Measurements from ENCODE around the gene CACNA2D1. TPM values are rescaled to one million over a fixed set of nuclear protein-coding genes. Genes with fewer than 3 reads are reported as not detected.
"Not testable (repeated sequence)": the region's sequence is repeated elsewhere in the genome, so short reads cannot be mapped to it uniquely, and the experiment has no call there.

The CACNA2D1 gene
- total RNA-seq, 1 donor = 0.10 TPM

DNA sequence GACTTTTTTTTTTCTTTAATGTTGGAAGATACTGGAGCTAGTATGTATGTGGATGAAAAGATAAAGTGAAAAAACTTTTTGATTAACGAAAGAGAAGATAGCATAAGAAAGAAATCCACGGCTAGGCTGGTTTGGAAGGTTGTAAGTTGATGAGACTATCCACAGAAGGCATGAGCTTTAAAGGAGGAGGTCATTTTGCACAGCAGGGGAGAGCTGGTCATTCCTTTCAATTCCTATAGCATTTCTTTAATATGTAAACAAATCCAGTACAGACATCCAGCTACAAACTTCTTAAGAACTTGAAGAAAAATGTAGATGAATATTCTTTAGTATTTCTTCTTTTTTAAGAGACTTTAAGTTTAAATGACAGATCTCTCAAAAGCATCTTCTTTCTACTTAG is 281.3 kb downstream of the CACNA2D1 start:
- Histone ChIP-seq H3K27me3 (ENCODE audit: insufficient read depth, low read length) (no peaks in the 10 kb centered on the region), H3K9me3 (ENCODE audit: low read depth, low read length) (peaks cover 5% of the 10 kb centered on the region), H3K4me1 (ENCODE audit: insufficient read depth, low read length) (no peaks in the 10 kb centered on the region)

DNA sequence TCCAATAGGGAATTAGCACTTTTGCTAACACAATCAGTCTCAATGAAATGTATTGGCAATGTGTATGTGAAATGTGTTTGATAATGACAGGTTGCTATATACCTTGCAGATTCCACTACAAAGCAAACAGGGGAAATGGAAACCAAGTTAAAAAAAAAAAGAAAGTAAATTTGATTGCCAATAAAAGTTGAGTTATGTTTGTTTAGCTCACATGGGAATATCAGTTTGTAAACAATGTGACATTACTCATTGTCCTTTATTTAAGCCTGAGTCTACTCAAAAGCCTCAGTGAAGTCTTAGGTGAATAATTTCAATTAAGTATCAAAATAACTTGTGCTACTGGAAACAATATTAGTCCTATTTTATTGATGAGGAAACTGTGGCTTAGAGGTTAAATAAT is 285.2 kb downstream of the CACNA2D1 start:
- peaks cover 5% of the 10 kb centered on the region for H3K9me3 ChIP-seq (ENCODE audit: low read depth, low read length)
- no peaks in the 10 kb centered on the region for H3K4me1 ChIP-seq (ENCODE audit: insufficient read depth, low read length)
- H3K4me3 ChIP-seq (ENCODE audit: low read length) = no peak overlapping the region
- no peaks in the 10 kb centered on the region for H3K27me3 ChIP-seq (ENCODE audit: insufficient read depth, low read length)

More for the DNA sequence above, 281.3 kb downstream of the CACNA2D1 start:
- H3K4me3 ChIP-seq (ENCODE audit: low read length) = no peak overlapping the region

DNA sequence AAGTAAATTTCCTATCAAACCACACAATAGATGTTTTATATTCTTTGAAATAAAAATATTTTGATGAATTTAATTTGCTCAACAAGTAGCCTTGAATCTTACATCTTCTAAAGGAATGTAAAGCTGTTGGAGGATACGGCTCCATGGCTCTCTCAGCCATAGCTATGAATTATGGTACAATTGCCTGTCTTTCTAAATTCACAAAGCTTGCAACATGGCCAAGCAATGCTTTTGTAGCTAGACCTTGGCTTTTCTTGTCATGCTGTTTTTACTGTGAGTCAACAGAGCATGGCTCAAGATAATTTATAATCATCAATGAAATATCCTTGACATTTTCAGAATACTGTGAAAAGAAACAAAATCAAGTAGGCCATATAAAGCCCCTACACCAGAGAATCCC is 286.7 kb downstream of the CACNA2D1 start:
- Histone ChIP-seq H3K4me3 (ENCODE audit: low read length) (no peak overlapping the region), H3K9me3 (ENCODE audit: low read depth, low read length) (peaks cover 5% of the 10 kb centered on the region), H3K27me3 (ENCODE audit: insufficient read depth, low read length) (no peaks in the 10 kb centered on the region), H3K4me1 (ENCODE audit: insufficient read depth, low read length) (no peaks in the 10 kb centered on the region)

DNA sequence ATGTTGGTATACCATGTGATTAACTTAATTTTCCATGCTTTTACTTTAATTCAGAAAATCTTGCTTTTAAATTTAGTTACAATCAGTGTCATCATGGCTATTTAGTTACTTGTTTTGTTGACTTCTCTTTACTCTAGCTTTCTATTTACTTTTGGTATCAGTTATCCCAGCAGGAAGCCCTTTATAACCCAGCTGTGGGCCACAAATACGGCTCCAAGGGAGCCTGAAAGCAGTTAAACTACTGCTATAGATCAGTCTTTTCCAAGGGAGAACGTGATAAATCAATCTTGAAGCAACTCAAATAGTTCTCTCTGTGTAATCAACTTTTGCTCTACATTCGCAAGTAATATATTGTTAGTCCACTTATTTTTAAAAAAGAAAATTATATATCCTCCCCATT is 287.4 kb downstream of the CACNA2D1 start:
- Histone ChIP-seq H3K4me3 (ENCODE audit: low read length) (no peak overlapping the region), H3K9me3 (ENCODE audit: low read depth, low read length) (no peaks in the 10 kb centered on the region), H3K4me1 (ENCODE audit: insufficient read depth, low read length) (no peaks in the 10 kb centered on the region), H3K27me3 (ENCODE audit: insufficient read depth, low read length) (no peaks in the 10 kb centered on the region)

DNA sequence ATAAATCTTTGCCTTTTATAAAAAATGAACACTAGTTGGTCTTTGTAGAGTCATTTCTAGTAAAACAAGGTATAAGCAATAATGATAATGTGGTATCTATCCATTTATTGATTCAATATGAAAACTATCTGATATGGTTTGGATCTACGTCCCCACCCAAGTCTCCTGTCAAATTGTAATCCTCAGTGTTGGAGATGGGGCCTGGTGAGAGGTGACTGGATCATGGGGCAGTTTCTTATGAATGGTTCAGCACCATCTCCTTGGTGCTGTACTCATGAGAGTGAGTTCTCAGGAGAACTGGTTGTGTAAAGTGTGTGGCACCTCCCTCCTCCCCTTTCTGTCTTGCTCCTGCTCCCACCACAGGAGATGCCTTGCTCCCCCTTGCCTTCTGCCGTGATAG is 288.8 kb downstream of the CACNA2D1 start:
- Histone ChIP-seq H3K4me1 (ENCODE audit: insufficient read depth, low read length) (no peaks in the 10 kb centered on the region), H3K9me3 (ENCODE audit: low read depth, low read length) (no peaks in the 10 kb centered on the region), H3K4me3 (ENCODE audit: low read length) (no peak overlapping the region), H3K27me3 (ENCODE audit: insufficient read depth, low read length) (no peaks in the 10 kb centered on the region)

DNA sequence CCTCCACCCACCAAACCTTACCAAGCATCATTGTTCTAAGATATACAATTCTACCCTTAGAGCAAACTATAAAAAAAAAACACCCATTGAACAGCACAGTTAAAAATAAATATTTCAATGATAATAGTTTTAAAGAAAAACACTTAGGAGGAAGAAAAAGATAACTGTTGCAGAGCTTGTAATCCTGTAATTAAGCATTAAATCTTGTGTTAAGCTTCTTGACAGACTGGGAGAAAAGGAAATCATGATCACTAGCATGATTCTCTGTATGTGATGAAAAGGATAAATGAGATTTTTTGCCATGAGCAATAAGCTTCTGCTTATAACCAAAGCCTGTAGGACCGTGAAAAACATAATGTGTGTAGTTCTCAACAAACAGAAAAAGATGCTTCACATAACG is 289.8 kb downstream of the CACNA2D1 start:
- Histone ChIP-seq H3K27me3 (ENCODE audit: insufficient read depth, low read length) (no peaks in the 10 kb centered on the region), H3K4me1 (ENCODE audit: insufficient read depth, low read length) (no peaks in the 10 kb centered on the region), H3K4me3 (ENCODE audit: low read length) (no peak overlapping the region), H3K9me3 (ENCODE audit: low read depth, low read length) (no peaks in the 10 kb centered on the region)

DNA sequence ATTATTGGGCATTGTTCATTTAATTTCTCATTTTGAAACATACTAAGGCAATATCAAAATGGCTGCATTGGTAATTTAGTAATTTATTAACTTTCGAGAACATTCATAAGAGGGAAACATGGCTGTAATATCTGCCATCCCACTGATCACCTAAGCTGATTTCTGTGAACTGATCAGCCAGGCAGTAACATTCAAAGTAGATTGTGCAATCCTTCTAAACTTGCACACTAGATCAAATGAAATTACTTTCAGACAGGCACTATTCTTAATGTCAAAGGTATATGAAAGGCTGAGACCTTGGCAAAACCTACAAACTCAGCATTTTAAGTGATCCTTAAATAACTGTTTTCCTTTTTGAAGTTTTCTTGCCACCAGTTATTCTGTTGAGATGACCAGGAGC is 290.7 kb downstream of the CACNA2D1 start:
- H3K9me3 ChIP-seq (ENCODE audit: low read depth, low read length) = no peaks in the 10 kb centered on the region
- no peaks in the 10 kb centered on the region for H3K27me3 ChIP-seq (ENCODE audit: insufficient read depth, low read length)
- H3K4me3 ChIP-seq (ENCODE audit: low read length) = no peak overlapping the region
- no peaks in the 10 kb centered on the region for H3K4me1 ChIP-seq (ENCODE audit: insufficient read depth, low read length)

DNA sequence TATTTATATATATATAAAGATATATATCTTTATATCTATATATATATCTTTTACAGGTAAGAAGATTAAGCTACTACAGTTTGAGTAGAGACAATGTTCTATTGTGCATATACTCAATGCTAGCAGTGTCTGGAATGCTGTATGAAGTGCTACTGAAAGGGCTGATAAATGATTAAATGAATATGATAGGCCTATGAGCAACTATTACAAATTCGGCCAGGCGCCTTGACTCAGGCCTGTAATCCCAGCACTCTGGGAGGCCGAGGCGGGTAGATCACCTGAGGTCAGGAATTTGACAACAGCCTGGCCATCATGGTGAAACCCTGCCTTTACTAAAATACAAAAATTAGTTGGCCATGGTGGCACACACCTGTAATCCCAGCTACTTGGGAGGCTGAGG is 297.1 kb downstream of the CACNA2D1 start:
- Histone ChIP-seq H3K9me3 (ENCODE audit: low read depth, low read length) (no peaks in the 10 kb centered on the region), H3K4me3 (ENCODE audit: low read length) (no peak overlapping the region), H3K4me1 (ENCODE audit: insufficient read depth, low read length) (no peaks in the 10 kb centered on the region), H3K27me3 (ENCODE audit: insufficient read depth, low read length) (no peaks in the 10 kb centered on the region)

DNA sequence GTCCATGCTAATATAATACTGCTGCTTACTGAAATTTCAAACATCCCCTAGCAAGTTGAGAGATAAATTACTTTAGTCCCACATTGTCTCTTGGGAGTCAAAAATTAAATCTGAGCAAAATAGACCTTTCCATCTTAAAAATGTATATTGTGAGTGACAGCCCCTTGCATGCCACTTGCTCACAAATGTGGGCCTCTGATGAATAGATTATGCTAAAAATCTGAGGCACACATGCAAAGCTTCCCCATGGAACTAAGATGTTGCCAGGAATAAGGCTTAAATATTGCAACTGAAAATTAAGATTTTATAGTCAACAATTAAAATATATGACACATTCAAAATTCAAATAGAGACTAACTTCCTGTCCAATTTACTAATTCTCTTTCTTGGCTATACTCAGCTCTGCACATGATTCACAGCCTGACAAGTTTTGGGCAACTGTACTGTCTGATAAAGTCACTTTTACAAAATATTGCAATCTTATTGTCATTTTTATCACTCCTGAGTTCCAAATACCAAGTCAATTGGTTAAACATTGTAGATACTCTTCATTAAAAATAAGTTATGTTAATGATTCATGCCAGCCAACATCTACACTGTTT is 301.2 kb downstream of the CACNA2D1 start:
- H3K4me1 ChIP-seq (ENCODE audit: insufficient read depth, low read length) = no peaks in the 10 kb centered on the region
- H3K9me3 ChIP-seq (ENCODE audit: low read depth, low read length) = no peaks in the 10 kb centered on the region
- no peak overlapping the region for H3K4me3 ChIP-seq (ENCODE audit: low read length)
- H3K27me3 ChIP-seq (ENCODE audit: insufficient read depth, low read length) = no peaks in the 10 kb centered on the region

DNA sequence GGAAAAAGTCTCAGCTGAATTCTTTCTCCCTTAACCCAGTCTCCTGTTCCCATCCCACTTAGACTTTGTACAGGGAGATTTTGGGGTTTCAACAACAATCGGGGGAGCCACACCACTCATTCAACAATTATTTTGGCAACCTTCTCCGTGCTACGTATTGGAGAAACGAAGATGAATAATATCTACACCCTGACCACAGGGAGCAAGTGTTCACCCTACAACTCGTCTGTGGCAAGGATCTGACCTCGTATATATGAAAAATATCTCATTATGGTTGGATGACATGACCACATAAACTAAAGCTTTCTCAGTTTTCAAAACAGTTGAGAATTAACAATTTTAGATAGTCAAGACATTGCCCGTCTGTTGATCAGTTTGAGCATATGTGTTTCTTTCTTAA is 302.1 kb downstream of the CACNA2D1 start:
- no peaks in the 10 kb centered on the region for H3K9me3 ChIP-seq (ENCODE audit: low read depth, low read length)
- no peaks in the 10 kb centered on the region for H3K27me3 ChIP-seq (ENCODE audit: insufficient read depth, low read length)
- no peaks in the 10 kb centered on the region for H3K4me1 ChIP-seq (ENCODE audit: insufficient read depth, low read length)
- H3K4me3 ChIP-seq (ENCODE audit: low read length) = no peak overlapping the region

DNA sequence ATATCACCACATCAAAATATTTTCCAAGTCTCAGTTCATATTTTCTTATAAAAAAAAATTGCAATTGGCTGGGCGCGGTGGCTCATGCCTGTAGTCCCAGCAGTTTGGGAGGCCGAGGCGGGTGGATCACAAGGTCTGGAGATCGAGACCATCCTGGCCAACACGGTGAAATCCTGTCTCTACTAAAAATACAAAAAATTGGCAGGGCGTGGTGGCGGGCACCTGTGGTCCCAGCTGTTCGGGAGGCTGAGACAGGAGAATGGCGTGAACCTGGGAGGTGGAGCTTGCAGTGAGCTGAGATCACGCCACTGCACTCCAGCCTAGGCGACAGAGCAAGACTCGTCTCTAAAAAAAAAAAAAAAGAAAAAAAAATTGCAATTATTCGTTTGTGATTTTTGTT is 303.0 kb downstream of the CACNA2D1 start:
- not testable (repeated sequence) for H3K4me1 ChIP-seq (ENCODE audit: insufficient read depth, low read length); H3K27me3 ChIP-seq (ENCODE audit: insufficient read depth, low read length); H3K9me3 ChIP-seq (ENCODE audit: low read depth, low read length); H3K4me3 ChIP-seq (ENCODE audit: low read length)

DNA sequence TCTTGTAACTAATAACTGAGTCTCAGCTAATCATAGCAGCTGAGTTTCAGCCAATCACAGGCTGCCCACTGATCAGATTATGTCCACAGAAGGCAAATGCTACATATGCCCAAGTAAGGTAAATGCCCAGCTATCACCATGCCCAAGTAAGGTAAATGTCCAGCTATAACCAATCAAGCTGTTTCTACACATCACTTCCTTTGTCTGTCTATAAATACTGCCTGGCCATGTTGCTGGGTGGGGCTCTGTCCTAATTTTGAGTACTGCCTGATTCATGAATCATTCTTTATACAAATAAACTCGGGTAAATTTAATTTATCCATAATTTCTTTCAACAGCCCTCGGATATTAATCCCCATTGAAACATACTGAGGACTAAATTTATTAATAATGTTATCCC is 312.4 kb downstream of the CACNA2D1 start:
- no peak overlapping the region for H3K4me3 ChIP-seq (ENCODE audit: low read length)
- H3K9me3 ChIP-seq (ENCODE audit: low read depth, low read length) = no peaks in the 10 kb centered on the region
- no peaks in the 10 kb centered on the region for H3K4me1 ChIP-seq (ENCODE audit: insufficient read depth, low read length)
- no peaks in the 10 kb centered on the region for H3K27me3 ChIP-seq (ENCODE audit: insufficient read depth, low read length)

DNA sequence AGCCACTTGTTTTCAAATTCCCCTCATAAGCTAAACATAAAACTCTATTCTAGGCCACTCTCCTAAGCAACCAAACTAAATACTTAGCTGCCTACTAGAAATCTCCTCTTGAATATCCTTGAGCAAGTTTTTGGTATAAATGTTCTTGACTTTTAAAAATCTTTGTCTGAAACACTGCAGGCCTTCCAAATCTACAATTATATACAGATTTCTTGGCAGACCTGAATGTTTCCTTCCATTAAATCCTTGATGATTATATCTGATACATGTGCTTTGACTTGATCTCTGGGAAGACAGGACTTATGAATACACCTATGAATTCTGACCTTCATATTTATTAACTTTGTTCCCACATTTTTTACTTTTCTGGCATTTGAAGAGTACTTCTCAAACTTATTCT is 314.5 kb downstream of the CACNA2D1 start:
- H3K9me3 ChIP-seq (ENCODE audit: low read depth, low read length) = no peaks in the 10 kb centered on the region
- no peak overlapping the region for H3K4me3 ChIP-seq (ENCODE audit: low read length)
- no peaks in the 10 kb centered on the region for H3K27me3 ChIP-seq (ENCODE audit: insufficient read depth, low read length)
- no peaks in the 10 kb centered on the region for H3K4me1 ChIP-seq (ENCODE audit: insufficient read depth, low read length)

DNA sequence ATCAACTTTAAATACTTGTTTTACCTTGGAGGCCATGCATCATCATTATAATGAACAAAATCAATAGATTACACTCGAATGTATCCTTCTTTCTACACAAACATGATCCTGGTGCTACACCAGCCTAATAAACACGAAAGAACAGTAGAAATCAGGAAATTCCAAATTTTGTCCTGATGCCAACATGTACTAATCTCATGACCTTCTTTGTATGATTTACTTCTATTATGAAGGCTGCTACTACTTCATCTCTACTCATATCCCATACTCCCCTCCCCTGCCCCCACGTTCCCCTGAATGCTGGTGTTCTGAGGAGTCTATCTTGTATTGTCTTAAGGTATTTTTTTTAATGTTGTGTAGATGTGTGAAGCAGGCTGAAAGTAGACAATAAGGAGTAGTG is 315.0 kb downstream of the CACNA2D1 start:
- no peaks in the 10 kb centered on the region for H3K9me3 ChIP-seq (ENCODE audit: low read depth, low read length)
- H3K27me3 ChIP-seq (ENCODE audit: insufficient read depth, low read length) = no peaks in the 10 kb centered on the region
- H3K4me1 ChIP-seq (ENCODE audit: insufficient read depth, low read length) = no peaks in the 10 kb centered on the region
- no peak overlapping the region for H3K4me3 ChIP-seq (ENCODE audit: low read length)

DNA sequence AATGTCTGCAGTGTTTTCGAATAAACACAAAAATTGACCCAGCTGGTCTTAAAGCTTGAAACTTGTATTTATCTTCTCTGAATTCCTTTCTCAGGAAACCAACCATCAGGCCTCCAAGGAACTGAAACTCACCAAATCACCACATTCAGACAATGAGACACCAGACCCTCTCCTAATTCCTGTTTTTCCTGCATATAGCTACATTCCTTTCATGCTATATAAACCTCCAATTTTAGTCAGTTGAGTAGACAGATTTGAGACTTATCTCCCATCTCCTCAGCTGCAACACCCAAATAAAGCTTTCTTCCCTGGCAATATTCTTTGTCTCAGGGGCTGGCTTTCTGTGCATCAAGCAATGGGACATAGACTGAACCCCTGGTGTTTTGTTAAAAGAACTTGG is 317.0 kb downstream of the CACNA2D1 start:
- no peaks in the 10 kb centered on the region for H3K9me3 ChIP-seq (ENCODE audit: low read depth, low read length)
- no peaks in the 10 kb centered on the region for H3K27me3 ChIP-seq (ENCODE audit: insufficient read depth, low read length)
- no peak overlapping the region for H3K4me3 ChIP-seq (ENCODE audit: low read length)
- H3K4me1 ChIP-seq (ENCODE audit: insufficient read depth, low read length) = no peaks in the 10 kb centered on the region

DNA sequence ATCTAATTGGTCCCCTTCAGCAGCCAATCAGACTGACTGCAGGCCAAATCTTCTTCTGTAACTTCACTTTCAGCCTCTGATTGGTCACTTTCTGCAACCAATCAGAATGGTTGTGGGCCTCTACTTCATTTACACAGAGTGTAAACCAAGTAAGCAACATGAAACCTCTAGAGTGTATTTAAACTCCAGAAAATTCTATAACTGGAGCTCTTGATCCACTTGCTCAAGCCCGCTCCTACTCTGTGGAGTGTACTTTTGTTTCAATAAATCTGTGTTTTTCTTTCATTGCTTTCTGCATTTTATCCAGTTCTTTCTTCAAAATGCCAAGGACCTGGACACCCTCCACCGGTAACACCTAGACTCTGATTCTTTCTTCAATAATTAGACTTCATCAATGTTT is 319.1 kb downstream of the CACNA2D1 start:
- H3K9me3 ChIP-seq (ENCODE audit: low read depth, low read length) = no peaks in the 10 kb centered on the region
- no peaks in the 10 kb centered on the region for H3K4me1 ChIP-seq (ENCODE audit: insufficient read depth, low read length)
- H3K4me3 ChIP-seq (ENCODE audit: low read length) = no peak overlapping the region
- no peaks in the 10 kb centered on the region for H3K27me3 ChIP-seq (ENCODE audit: insufficient read depth, low read length)
